Activated T-cell treated with anti-CD3 and anti-CD28 coated beads for 48 hours (primary cell): ENCODE measurements around the gene C6orf120.
"Not testable (repeated sequence)": the region's sequence is repeated elsewhere in the genome, so short reads cannot be mapped to it uniquely, and the experiment has no call there.

ENCODE experiments used
- DNase-seq: peaks from one replicate; pipeline ENCODE4 v3.0.0-alpha.2; 2020; ENCODE audit warnings: low read depth

Gene C6orf120

DNA sequence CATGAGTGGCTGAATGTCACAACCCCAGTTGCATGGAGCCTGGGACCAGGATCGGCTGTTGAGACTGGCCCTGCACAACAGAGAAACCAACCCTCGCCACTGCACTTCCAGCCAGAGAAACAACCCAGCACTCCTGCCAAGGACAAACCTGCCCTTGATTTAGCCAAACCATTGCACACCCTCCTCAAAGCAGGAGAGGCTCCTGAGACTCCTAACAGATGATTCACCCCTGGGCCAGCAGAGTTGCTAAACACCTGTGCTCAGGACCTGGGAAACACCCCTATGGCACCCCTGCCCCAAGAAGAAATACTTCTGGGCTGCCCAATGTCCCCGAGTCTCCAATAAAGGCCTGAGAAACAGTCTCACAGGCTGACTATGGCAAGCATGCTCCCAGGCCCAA, 17.9 kb upstream of the C6orf120 start:
- DNase-seq, result no peak

DNA sequence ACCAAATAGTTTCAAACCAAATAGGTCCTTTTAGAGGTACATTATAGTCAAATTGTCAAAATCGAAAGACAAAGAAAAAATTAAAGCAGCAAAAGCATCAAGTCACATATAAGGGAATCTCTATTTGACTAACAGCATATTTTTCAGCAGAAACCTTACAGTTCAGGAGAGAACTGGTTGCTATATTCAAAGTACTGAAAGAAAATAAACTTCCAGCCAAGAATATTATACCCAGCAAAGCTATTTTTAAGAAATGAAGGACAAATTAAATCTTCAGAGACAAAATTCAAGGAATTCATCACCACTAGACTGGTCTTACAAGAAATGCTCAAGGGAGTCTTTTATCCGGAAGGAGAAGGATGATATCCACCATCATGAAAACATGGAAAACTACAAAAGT, 16.1 kb upstream of the C6orf120 start:
- no peak for DNase-seq

DNA sequence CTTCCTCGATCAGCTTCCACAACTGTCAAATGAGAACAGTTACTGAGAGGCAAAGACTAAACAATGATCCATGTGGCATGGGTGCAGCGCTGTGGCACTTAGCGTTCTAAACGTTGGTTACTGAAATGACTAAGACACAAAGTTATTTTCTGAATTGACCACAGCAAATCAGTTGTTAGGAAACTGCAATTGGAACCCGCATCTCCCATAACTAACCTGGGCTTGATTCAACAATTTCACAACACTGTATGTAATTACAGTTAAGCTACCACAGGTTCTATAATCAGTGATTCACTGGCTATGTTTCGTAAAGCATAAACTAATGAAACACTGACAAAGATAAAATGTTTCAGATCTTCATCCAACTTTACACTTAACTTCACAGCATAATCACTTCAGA, 12.6 kb upstream of the C6orf120 start:
- DNase-seq, result no peak

DNA sequence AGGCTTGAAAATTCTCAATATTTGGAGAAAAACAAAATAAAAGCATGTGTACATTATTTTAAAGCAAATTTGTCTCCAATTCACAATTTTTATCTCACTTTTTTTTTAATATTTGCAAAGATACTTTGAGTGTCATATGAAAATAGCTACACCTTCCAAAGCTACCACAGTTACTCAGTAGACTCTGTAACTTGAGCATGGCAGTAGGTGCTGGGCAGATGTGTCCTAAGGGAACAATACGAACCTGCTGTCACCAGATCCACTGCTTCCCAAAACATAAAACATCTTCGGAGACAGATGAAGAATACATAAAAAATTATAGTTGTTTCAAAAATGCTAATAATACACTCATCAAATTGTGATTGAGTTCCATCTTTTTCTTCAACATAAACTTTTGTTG, 10.7 kb upstream of the C6orf120 start:
- no peak for DNase-seq

DNA sequence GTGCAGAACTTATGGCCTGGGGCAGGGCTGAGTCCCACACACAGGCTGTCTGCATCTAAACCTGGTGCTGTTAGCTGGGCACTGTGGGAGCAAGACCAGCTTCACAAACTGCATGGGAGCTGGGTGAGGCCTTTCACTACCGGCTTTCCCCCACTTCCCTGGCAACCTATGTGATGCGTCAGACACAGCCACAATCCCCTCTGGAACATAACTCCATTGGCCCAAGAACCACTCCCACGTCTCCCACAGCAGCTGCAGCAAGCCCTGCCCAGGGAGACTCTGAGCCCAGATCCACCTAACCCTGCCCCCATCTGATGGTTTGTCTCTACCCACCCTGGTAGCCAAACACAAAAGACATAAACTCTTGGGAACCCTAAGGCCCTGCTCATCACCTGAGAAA, 9.4 kb upstream of the C6orf120 start:
- no peak for DNase-seq

DNA sequence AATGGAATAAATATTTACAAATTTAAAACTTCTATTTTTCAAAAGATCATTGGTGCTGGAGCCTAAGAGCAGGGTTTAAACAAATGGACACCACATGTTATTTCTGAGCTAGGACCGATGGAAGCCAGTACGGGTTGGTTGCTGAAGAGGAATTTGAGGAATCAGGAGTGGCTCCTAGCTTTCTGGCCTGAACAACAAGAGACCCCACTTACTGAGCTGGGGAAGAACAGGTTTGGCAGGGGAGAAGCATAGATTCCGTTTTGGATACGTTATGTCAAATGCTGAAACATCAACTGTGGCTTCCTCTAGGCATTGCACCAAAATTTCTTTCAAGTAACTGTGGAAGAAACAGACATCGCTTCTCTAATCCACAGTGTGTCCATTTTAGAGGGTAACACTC, 6.8 kb upstream of the C6orf120 start:
- DNase-seq, result no peak

DNA sequence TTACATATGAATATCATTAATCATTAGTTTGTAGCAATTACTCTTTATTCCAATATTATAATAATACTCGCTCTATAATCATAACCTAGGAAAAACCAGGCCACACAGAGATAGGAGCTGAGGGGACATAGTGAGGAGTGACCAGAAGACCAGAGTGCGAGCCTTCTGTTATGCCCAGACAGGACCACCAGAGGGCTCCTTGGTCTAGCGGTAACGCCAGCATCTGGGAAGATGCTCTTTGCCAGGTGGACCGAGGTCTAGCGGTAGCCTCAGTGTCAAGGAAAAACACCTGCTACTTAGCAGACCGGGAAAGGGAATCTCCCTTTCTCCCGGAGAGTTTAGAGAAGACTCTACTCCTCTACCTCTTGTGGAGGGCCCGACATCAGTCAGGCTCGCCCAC, 4.8 kb upstream of the C6orf120 start:
- DNase-seq, result not testable (repeated sequence)

DNA sequence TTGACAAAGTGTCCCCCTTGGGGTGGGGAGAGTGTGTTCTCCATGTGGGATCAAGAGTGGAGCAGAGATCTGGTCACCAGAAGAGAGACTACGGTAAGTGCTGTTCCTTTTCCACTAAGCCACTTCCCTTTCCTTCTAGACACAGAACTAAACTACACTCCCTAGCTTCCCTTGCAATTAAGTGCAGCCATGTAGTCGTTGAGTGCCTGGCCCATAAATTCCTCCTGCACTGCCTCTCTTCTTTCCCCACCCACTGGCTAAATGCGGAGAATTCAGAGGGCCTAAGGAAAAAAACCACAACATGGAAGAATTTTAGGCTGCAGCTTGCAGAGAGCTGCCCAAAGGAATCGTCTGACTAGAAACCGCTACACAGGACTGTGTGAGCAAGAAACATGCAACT, 1.6 kb upstream of the C6orf120 start:
- DNase-seq, result no peak

DNA sequence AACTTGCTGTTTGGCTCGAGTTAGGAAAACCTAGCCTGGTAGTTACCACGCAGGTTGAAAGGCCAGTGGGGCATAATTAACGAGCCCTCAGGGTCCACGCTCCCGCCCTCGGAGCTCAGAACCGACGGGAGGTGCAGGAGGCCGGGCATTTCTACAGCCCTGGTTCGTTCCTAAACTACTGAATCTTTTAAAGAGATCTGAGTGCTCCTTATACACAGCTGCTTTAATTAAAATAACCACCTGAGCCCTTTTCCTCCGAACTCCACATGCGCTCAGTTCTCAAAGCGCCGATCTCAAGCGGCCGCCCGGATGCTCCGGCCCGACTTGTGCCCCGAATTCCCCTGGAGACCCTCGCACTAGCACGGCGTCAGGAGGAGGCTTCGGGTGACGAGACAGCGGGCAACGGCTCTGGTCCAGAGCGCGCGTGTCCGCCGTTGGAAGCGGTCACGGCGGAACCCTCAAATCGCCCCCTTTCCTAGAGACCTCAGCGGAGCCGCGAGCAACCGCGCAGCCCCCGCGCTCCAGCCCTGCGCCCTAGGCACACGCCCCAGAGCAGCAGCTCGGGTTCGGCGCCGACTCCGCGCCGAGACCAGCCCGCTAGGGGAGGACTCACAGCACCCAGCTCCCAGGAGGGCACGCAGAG, 494 bp upstream of the C6orf120 start:
- DNase-seq, result no peak

DNA sequence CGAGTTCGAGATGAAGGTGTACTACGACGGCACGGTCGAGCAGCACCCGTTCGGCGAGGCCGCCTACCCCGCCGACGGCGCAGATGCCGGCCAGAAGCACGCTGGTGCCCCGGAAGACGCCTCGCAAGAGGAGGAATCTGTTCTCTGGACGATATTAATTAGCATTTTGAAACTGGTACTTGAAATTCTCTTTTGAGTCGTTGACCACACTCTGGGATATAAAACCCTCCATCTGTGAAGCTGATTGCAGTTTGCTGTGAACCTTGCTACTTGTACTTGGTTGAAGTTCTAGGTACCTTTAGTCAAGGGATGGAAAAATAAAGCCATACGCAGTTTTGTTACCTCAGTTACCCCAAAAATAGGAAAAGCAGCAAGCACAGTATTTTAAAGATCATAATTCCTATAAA, 917 bp downstream of the C6orf120 start:
- no peak for DNase-seq

DNA sequence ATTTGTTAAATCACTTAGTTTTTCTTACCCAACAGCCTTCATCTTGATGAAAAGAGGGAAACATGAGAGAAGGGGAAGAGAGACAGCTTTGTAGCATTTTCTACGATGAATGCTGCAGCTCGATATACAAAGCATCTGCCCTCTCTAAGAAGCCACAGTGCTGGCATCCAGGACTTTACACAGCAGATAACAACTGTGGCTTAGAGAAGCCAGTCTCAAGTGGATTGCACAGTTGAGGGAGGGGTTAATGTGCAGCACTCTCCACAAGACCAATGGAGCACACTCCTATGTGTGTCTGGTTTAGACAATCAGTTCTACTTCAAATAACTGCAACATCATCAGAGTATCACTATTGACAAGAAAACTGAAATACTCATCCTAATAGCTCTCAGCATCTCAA, 5.8 kb downstream of the C6orf120 start:
- DNase-seq, result no peak

DNA sequence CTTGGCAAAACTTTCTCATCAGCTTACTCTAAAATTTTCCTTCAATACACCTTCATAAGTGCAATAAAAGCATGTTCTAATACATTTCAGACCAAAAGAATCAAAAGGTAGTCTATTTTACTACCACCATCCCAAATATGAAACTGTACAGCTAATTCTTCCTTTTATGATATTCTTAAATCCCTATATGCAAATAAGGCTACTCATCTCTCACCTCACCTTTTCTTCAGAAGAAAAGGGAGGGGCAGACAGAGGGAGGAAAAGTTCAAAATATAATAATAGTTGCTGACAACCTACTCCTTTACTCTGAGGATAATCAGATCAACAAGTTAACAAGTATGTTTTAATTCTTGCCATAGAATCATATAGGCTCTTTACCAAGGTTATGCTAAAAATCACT, 7.4 kb downstream of the C6orf120 start:
- no peak for DNase-seq

DNA sequence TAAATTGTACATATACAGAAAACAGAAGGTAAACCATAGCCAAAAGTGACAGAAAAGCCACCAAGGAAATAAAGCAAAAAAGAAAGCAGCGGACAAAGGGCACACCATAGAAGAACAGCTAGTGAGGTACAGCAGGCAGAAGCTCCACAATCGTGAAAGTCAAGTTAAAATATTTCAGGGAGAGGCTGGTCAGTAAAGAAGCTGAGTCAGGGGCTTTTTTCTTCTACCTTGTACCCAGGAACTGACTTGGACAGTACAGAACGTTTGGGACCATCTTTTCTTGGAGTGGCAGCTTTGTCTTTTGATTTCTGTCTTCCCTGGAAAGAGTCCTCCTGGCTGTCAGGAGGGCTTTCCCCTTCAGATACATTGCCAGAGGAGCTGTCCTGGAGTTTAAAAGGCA, 8.1 kb downstream of the C6orf120 start:
- DNase-seq, result no peak

DNA sequence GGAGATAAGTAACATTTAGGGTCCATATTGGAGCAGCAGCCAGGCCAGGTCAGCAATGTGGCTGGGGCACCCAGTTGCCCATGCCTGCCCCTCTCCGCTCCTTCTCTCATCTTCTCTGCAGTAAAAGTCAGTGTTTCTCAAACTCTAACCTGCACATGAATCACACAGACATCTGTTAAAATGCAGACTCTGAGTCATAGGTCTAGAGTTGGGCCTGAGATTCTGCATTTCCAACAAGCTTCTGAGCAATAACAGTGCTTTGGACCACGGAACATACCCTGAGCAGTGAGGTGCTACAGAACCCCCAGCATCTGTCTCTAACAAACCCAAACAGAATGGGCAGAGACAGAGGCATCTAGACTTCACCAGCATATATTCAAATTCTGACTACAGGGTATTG, 12.3 kb downstream of the C6orf120 start:
- no peak for DNase-seq

DNA sequence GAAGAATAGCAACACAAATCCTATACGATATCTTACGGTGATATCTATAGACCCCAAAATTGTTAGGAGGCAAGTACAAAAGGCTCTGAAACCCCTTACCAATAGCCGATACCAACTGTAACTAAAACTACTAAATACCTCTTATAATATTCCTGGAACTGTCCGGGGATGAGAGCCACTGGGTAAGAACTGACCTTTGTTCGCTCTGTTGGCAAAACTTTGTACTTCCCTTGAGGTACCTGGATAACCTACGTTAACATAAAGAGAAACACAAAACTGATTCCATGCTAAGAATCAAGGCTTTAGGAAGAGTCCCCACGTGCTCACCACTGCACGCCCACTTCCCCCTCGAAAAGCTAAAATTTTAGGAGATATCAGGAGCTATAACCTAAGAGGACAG, 12.7 kb downstream of the C6orf120 start:
- no peak for DNase-seq

DNA sequence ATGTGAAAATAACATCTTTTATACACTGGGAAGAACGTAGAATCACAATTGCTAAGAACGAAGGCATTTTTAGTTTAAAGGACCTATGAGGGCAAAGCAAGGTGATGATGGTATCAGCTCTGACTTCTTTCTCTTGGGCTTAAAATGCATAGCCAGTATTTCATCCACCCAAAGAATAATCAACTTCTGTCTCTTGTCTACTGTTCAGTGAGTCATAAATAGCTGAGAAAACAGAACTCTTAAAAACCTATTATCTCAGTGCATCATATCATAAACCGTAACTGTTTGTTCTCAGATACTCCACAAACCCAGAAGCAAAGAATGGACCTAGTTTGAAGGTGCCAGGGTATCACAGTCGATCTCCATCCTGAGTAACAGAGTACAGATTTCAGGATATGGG, 17.2 kb downstream of the C6orf120 start:
- no peak for DNase-seq

DNA sequence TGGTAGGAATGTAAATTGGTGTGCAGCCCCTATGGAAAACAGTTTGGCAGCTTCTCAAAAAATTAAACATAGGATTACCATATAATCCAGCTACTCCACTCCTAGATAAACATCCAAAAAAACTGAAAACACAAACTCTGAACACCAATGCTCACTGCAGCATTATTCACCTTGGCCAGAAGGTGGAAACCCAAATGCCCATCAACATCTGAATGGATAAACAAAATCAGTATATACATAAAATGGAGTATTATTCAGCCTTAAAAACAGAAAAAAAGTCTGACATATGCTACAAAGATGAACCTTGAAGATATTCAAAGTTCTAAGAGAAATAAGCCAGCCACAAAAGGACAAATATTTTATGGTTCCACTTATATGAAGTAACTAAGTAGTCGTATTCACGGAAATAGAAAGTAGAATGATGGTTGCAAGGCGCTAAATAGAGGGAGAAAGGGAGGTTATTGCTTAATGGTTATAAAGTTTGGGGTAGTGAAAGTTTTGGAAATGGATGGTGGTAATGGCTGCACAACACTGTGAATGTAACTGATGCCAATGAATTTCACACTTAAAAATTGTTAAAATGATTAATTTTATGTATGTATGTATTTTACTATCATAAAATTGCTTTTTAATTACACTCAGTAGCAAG, 18.4 kb downstream of the C6orf120 start:
- DNase-seq, result no peak

DNA sequence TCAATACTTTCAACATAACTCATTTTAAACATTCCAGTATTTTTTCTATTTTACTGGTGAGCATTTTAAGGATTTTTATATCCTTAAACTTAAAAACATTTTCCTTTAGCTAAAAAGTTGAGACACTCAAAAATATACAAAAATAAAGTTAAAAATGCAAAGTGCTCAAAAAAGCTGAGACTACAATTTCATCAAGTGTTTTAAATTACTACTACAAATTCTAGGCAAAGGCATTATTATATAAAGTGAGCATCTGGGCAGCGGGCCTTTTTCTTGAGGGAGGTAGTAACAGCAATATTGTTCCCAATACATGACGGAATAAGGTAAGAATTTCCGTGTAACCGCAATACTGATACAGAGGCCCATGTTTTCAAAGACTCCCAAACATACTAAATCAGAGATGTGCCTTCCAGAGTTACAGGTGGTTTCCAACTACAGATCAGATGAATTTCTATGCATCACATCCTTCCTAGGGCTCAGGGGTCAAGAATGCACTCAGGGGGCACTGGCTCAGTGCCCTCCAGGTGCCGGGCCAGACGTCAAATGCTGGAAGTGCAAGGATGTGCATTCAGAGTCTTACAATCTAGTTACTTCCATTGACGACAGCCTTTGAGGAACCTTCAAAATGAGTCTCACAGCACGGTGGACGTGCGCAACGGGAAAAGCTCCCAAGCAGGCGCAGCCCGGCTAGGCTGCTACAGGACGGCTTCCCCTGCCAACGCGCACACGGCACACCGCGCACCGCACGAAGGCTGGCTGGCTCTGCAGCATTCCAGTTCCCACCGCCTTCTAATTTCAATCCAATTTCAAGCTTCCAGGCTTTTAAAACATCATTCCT, 20.7 kb downstream of the C6orf120 start:
- DNase-seq, result peak; percentile 38

DNA sequence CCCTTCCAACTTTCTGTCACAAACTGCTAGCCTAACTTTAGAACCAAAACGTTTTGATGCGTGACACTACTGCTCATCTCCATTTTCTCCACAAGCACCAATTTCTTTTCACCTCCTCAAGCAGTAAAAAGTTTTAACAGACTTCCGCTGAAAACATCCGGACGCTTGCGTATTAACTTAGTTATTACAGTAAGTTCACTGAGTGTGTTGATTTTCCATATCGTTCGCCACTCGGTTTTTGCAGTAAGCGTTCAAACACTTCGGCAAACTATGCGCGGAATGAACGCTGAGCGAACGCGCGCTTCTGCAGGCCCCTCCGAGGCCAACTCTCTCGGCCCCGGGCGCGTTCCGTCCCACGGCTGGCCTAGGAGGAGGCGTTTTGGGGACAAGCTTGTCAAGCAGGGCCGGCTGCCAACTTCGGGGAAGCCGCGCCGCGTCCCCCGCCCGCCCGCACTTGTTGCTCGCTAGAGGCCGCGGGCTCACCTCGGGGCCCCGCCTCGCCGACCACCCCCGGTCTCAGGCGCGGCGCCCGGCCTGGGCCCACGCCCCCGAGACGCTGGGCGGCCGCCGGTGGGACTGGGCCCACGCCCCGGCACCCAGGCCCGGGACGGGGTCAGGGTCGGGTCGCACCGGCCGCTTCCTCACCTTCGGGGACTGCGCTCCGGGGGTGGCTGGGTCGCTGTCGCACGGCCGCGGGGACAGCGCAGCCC, 21.4 kb downstream of the C6orf120 start:
- DNase-seq, result peak; percentile 62

DNA sequence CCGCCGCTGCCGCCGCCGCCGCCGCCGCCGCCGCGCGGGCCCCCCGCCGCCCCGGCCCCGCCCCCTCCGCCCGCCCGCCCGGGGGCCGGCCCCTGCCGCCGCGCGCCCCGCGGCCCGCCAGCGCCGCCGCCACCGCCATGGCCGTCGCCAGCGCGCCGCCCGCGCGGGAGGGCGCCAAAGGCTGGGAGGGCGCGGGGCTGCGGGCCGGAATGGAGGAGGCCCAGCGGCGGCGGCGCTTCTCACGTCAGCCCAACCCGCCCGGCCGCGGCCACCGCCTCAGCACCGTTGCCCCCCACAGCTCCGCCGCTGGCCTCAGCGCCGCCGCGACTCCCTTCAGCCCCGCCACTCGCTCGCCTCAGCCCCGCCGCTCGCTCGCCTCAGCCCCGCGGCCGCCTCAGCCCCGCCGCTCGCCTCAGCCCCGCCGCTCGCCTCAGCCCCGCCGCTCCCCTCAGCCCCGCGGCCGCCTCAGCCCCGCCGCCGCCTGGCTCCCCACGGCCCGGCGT, 22.1 kb downstream of the C6orf120 start:
- DNase-seq, result peak; percentile 31

DNA sequence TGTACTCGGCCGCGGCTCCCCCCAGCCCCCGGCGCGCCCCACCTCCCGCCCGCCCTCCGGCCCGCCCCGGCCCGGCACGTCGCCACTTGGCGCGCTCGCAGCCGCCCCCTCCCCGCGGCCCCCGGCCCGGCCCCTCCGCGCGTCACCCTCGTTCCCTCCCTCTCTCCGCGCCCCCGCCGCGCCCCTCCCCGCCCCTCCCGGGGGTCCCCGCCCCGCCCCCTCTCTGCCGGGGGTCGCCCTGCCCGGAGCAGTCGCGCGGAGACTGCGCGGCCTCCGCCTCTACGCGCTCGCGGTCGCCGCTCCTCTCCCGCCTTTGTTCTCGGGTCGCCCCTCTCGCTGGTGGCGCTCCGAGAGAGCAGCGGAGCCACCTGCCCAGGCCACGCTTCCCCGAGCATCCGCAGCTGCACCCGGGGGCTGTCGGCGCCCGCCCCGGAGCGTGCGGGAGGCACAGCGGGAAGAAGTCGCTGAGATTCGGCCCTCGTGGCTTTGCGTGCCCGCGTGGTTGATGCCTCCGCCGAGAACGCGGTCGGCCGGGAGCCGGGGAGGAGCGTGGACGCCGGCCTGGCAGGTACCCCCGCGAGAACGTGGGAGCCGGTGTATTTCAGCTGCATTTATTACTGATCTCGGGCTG, 22.7 kb downstream of the C6orf120 start, which contains the start of gene PHF10:
Gene PHF10 (minus strand): TSS at position 7 of the 631 bp plus-strand sequence. CDS start 569 bp downstream, outside the sequence.
- peak; percentile 70 for DNase-seq
